Inflammatory macrophage treated with lipopolysaccharide for 4 hours (primary cell): ENCODE results near the gene DYNLT5.
"Not testable (repeated sequence)": the region's sequence is repeated elsewhere in the genome, so short reads cannot be mapped to it uniquely, and the experiment has no call there.

ENCODE experiments used
- DNase-seq: peaks from one replicate; pipeline ENCODE4 v3.0.0-alpha.2; 2020

Gene DYNLT5

DNA sequence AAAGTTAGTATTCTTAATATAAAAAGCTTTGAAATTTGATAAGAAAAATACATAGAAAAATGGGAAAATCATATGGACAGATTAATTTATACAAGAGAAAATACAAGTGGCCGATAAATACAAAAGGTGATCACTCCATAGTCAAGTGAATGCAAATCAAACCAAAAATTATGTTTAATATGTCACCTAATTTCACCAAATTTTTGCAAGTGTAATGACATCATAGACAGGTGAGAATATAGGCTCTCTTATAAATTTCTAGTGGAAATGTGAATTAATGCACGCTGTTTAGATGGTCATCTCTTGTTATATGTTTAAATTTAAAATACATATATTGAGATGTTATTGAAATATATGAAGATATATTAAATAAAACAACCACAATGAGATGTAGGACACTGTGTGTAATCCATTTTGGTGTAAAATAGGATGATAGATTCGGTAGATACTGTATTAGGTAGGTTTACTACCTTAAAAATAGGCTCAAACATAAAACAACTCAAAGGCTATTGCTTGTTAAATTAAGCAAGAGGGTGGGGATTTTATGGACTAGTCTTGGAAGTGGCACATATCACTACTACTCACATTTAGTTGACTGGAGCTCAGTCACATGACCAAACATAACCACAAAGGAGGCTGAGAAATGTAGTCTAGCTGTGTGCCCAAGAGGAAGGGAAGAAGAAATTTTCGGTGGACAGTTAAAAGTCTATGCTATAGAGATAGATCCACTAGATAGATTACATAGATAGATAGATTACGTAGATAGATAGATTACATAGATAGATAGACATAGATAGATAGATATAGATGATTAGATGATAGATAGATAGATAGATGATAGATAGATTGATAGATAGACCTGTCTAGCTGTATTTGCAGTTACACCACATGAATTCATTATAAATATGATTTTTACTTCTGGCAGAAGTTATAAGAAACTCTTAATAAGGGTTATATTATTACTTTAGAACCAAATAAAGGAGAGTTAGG, 39.7 kb downstream of the DYNLT5 start:
- DNase-seq = no peak

DNA sequence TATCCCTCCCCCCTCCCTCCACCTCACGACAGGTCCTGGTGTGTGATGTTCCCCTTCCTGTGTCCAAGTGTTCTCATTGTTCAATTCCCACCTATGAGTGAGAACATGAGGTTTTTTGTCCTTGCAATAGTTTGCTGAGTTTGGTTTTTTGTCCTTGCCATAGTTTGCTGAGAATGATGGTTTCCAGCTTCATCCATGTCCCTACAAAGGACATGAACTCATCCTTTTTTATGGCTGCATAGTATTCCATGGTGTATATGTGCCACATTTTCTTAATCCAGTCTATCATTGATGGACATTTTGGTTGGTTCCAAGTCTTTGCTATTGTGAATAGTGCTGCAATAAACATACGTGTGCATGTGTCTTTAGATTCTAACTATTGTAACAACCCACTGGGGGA, 43.6 kb downstream of the DYNLT5 start:
- DNase-seq = not testable (repeated sequence)

DNA sequence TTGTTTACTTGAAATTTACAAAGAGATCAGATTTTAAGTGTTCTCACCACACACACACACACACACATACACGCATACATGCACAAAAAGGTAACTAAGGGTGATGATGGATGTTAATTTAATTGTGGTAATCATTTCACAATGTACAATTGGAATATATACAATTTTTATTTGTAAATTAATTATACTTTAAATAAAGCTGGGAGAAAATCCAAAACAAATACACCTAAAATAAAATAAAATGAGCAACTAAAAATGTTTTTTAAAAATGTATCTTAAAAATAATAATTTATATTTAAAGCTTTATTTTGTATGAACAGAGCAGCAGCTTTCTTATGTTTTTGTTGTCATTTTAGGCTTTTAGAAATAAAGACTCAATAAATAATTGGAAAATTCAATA, 57.0 kb downstream of the DYNLT5 start:
- DNase-seq = no peak

DNA sequence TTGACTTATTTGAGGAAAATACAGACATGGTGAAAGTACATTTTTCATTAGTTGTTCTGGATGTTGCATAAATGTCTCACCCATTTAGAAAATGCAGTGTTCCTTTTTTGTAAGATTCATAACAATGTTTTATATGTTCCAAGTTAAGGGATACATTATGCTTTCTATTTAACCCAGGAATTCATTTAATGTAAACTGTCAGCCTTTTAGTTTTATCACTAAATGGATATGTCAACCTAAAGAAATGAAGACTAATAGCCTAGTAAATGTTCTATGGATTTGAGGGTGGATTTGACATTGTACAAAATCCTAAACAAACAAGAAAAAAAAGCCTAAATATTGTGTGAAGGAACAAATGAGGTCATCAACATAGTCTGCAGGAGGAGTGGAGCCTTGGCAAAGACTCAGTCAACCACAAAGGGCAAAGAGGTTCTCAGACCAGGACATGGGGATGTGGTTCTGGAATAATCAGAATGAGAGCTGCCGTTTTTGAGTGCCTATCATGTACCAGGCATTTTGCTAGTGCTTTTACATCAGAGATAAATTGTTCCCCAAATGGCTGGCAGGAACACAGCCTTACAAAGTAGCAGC, 57.6 kb downstream of the DYNLT5 start:
- no peak for DNase-seq

DNA sequence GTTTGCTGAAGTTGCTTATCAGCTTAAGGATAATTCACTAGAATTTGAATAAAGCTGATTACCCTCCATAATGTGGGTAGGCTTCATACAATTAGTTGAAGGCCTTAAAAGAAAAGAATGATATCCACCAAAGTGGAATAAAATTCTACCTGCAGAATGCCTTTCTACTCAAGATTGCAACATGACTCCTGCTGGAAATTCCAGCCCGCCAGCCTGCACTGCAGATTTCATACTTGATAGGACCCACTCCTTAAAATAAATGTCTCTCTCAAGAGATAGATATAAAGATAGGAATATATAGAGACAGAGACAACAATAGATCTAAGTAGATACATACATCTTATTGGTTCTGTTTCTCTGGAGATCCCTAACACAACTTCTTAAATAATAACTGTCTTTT, 72.5 kb downstream of the DYNLT5 start:
- no peak for DNase-seq
